Neural progenitor cell (in vitro differentiated cells): ENCODE measurements around the gene FGD6. TPM values are rescaled to one million over a fixed set of nuclear protein-coding genes. Genes with fewer than 3 reads are reported as not detected.

Experiments used
- DNase-seq: peaks from one replicate; pipeline ENCODE4 v3.0.0-alpha.2; 2016; ENCODE audit warnings: low spot score
- H2AFZ ChIP-seq: fragments of 200-600 bp; sonication (generic); replicated peaks from 2 replicates; pipeline ENCODE4 v1.6.1; 2016; ENCODE audit warnings: antibody characterized with exemption
- H3F3A ChIP-seq: fragments of 200-600 bp; sonication (generic); 2 replicates; pipeline ENCODE4 v1.6.1; 2016; ENCODE audit warnings: antibody characterized with exemption, low read depth
- H3K27ac ChIP-seq: fragments of 200-600 bp; sonication (generic); 2 replicates; pipeline ENCODE4 v1.5.1; 2016; ENCODE audit warnings: mild to moderate bottlenecking
- H3K27me3 ChIP-seq: fragments of 200-600 bp; sonication (generic); 2 replicates; pipeline ENCODE4 v1.6.1; 2016; ENCODE audit warnings: mild to moderate bottlenecking, moderate library complexity
- H3K36me3 ChIP-seq: fragments of 200-600 bp; sonication (generic); 2 replicates; pipeline ENCODE4 v1.5.1; 2016
- H3K4me1 ChIP-seq: fragments of 200-600 bp; sonication (generic); 2 replicates; pipeline ENCODE4 v1.6.1; 2016; ENCODE audit warnings: mixed run types
- H3K4me2 ChIP-seq: fragments of 200-600 bp; sonication (generic); 2 replicates; pipeline ENCODE4 v1.6.1; 2016
- H3K4me3 ChIP-seq: fragments of 200-600 bp; sonication (generic); 2 replicates; pipeline ENCODE4 v1.5.1; 2016
- H3K79me2 ChIP-seq: fragments of 200-600 bp; sonication (generic); 2 replicates; pipeline ENCODE4 v1.6.1; 2016; ENCODE audit warnings: low read depth
- H3K9ac ChIP-seq: fragments of 200-600 bp; sonication (generic); 2 replicates; pipeline ENCODE4 v1.6.1; 2016
- H3K9me3 ChIP-seq: fragments of 200-600 bp; sonication (generic); 2 replicates; pipeline ENCODE4 v1.5.1; 2016; ENCODE audit warnings: low read depth
- H4K20me1 ChIP-seq: fragments of 200-600 bp; sonication (generic); 2 replicates; pipeline ENCODE4 v1.6.1; 2016; ENCODE audit warnings: low read depth
- H3K27ac Mint-ChIP-seq: 3 replicates; pipeline ENCODE4 v1.8.0; 2021; ENCODE audit warnings: mixed read lengths
- H3K27me3 Mint-ChIP-seq: 2 replicates; pipeline ENCODE4 v1.8.0; 2022; ENCODE audit warnings: low read depth, mild to moderate bottlenecking, inconsistent platforms, moderate library complexity, mixed read lengths; ENCODE audit not compliant: insufficient read depth
- H3K36me3 Mint-ChIP-seq: 3 replicates; pipeline ENCODE4 v1.8.0; 2021; ENCODE audit warnings: mixed read lengths
- H3K4me1 Mint-ChIP-seq: 3 replicates; pipeline ENCODE4 v1.8.0; 2021; ENCODE audit warnings: mixed read lengths
- H3K4me3 Mint-ChIP-seq: 3 replicates; pipeline ENCODE4 v1.8.0; 2021; ENCODE audit warnings: mild to moderate bottlenecking, moderate library complexity, mixed read lengths
- H3K9me3 Mint-ChIP-seq: 3 replicates; pipeline ENCODE4 v1.8.0; 2020; ENCODE audit warnings: mixed read lengths
- EZH2 ChIP-seq: fragments of 200-600 bp; sonication (generic); IDR thresholded peaks from 2 replicates; pipeline ENCODE4 v1.6.1; 2017; ENCODE audit warnings: antibody characterized with exemption, mild to moderate bottlenecking, moderate library complexity
- EZH2phosphoT487 ChIP-seq: fragments of 200-600 bp; sonication (generic); IDR thresholded peaks from 2 replicates; pipeline ENCODE4 v1.6.1; 2017; ENCODE audit warnings: antibody characterized with exemption
- total RNA-seq: library from RNA; depleted of rRNA; stranded (reverse); fragments of >200 nt; gene quantifications from 2 replicates; pipeline ENCODE4 v1.2.3, GENCODE V29; 2015; ENCODE audit warnings: low replicate concordance
- TF ChIP-seq, protein P1 (sequence below): fragments of 200-600 bp; sonication (generic); IDR thresholded peaks from 2 replicates; pipeline ENCODE4 v1.5.1; 2017; ENCODE audit warnings: antibody characterized with exemption, mild to moderate bottlenecking

Gene FGD6
- total RNA-seq, 1 donor from 2014 or later = 32.0 TPM

DNA sequence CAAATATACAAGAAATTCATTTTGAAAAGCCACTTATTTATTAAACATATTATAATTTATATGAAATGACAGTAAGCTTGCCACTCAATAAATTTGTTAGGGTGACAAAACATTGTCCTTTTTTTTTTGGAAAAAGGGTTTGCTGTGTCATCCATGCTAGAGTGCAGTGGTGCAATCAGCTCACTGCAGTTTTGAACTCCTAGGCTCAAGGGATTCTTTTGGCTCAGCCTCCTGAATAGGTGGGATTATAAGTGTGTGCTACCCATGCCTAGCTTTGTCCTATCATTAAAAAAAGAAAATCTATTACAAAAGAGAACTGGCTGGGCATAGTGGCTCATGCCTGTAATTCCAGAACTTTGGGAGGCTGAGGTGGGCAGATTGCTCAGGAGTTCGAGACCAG, 66.8 kb downstream of the FGD6 start:
- no peaks in the 10 kb centered on the region for H3K27me3 Mint-ChIP-seq
- H4K20me1 ChIP-seq = no peaks in the 10 kb centered on the region
- H3K36me3 Mint-ChIP-seq = peaks cover 16% of the 10 kb centered on the region
- H3K4me3 Mint-ChIP-seq = no peak overlapping the region
- H3K27me3 ChIP-seq = no peaks in the 10 kb centered on the region
- H3K9me3 ChIP-seq = no peaks in the 10 kb centered on the region
- no peak overlapping the region for H3K4me3 ChIP-seq
- H3K4me1 ChIP-seq = peaks cover 7% of the 10 kb centered on the region
- H3K27ac ChIP-seq = peak overlapping the region; percentile 13
- no peaks in the 10 kb centered on the region for H3K9me3 Mint-ChIP-seq
- H2AFZ ChIP-seq = no peak overlapping the region
- no peak overlapping the region for H3K4me2 ChIP-seq
- TF ChIP-seq EZH2 (no peak), EZH2phosphoT487 (no peak)
- TF ChIP-seq, protein P1, sequence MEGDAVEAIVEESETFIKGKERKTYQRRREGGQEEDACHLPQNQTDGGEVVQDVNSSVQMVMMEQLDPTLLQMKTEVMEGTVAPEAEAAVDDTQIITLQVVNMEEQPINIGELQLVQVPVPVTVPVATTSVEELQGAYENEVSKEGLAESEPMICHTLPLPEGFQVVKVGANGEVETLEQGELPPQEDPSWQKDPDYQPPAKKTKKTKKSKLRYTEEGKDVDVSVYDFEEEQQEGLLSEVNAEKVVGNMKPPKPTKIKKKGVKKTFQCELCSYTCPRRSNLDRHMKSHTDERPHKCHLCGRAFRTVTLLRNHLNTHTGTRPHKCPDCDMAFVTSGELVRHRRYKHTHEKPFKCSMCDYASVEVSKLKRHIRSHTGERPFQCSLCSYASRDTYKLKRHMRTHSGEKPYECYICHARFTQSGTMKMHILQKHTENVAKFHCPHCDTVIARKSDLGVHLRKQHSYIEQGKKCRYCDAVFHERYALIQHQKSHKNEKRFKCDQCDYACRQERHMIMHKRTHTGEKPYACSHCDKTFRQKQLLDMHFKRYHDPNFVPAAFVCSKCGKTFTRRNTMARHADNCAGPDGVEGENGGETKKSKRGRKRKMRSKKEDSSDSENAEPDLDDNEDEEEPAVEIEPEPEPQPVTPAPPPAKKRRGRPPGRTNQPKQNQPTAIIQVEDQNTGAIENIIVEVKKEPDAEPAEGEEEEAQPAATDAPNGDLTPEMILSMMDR = no peak
- DNase-seq = no peak
- H3K36me3 ChIP-seq = no peaks in the 10 kb centered on the region
- no peak overlapping the region for H3K9ac ChIP-seq
- peaks cover 21% of the 10 kb centered on the region for H3F3A ChIP-seq
- no peak overlapping the region for H3K27ac Mint-ChIP-seq
- no peaks in the 10 kb centered on the region for H3K79me2 ChIP-seq
- peaks cover 15% of the 10 kb centered on the region for H3K4me1 Mint-ChIP-seq

DNA sequence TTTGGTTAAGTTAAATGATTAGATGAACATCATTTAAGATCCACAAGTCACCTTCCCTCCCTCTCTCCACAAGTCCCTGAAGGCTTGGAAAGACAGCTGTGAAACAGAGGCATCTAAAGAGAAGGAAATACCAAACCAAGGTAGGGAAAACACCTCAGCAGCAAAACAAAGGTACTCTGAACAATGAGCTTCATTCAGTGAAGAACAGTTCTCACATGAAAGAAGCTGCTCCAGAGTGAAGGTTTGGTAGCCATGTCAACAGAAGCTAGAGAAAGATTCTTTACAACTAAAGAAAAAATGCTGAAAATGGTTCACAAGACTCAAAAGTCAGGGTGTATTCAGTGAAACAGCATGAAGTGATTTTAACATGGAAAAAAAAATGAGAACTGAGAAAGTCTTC, 69.4 kb downstream of the FGD6 start:
- Histone ChIP-seq H3K4me3 (no peak overlapping the region), H3K27ac (peak overlapping the region; percentile 24), H3K4me2 (no peak overlapping the region), H3K79me2 (no peaks in the 10 kb centered on the region), H3K9me3 (no peaks in the 10 kb centered on the region), H3F3A (peaks cover 21% of the 10 kb centered on the region), H3K36me3 (no peaks in the 10 kb centered on the region), H3K4me1 (peaks cover 7% of the 10 kb centered on the region), H2AFZ (no peak overlapping the region), H3K27me3 (no peaks in the 10 kb centered on the region), H4K20me1 (no peaks in the 10 kb centered on the region), H3K9ac (no peak overlapping the region)
- TF ChIP-seq EZH2 (no peak), EZH2phosphoT487 (no peak)
- TF ChIP-seq, protein P1 = no peak
- no peaks in the 10 kb centered on the region for H3K27me3 Mint-ChIP-seq
- DNase-seq = peak; percentile 1
- no peaks in the 10 kb centered on the region for H3K9me3 Mint-ChIP-seq
- peaks cover 27% of the 10 kb centered on the region for H3K4me1 Mint-ChIP-seq
- H3K4me3 Mint-ChIP-seq = no peak overlapping the region
- peaks cover 16% of the 10 kb centered on the region for H3K36me3 Mint-ChIP-seq
- H3K27ac Mint-ChIP-seq = no peak overlapping the region

DNA sequence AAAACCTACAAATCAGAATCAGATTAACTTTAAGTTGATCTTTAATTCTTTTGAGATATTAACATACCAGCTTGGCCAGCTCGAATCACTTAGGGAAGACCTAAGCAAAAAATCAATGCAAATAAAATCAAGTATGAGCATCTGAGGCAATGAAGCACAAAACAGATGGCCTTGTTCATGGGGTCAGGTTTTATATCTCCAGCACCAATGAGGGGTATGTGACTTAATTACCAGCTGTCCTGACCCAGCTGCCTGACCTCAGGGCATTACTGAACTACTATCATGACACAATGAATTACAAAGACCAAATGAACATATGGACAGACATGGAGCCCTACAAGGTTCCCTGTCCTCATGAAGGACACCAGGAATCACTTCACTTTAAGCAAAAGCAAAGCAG, 70.5 kb downstream of the FGD6 start:
- Mint-ChIP-seq H3K27ac (peak overlapping the region; percentile 43), H3K36me3 (peaks cover 12% of the 10 kb centered on the region), H3K27me3 (peaks cover 3% of the 10 kb centered on the region), H3K4me1 (peaks cover 29% of the 10 kb centered on the region), H3K9me3 (no peaks in the 10 kb centered on the region), H3K4me3 (no peak overlapping the region)
- Histone ChIP-seq H2AFZ (no peak overlapping the region), H3K4me1 (peaks cover 7% of the 10 kb centered on the region), H3K4me2 (no peak overlapping the region), H3K79me2 (no peaks in the 10 kb centered on the region), H3K4me3 (no peak overlapping the region), H3K27me3 (no peaks in the 10 kb centered on the region), H3K36me3 (no peaks in the 10 kb centered on the region), H3F3A (peaks cover 21% of the 10 kb centered on the region), H3K27ac (no peak overlapping the region), H3K9ac (no peak overlapping the region), H4K20me1 (no peaks in the 10 kb centered on the region), H3K9me3 (no peaks in the 10 kb centered on the region)
- TF ChIP-seq, protein P1 = no peak
- no peak for TF ChIP-seq EZH2
- no peak for TF ChIP-seq EZH2phosphoT487
- DNase-seq = no peak
